Lower leg skin (tissue), 3 donors: Measurements from ENCODE around the gene ZFAND6.

Experiments used
- CTCF ChIP-seq, 3 donors: fragments of 450-650 bp; IDR thresholded peaks; one replicate each; pipeline ENCODE4 v1.5.1; 2016; ENCODE audit warnings: antibody characterized with exemption in 3 of 3, mild to moderate bottlenecking in 3 of 3, moderate library complexity in 2 of 3
- POLR2A ChIP-seq, 2 donors: fragments of 450-650 bp; IDR thresholded peaks; one replicate each; pipeline ENCODE4 v1.6.1; 2016 to 2017; ENCODE audit warnings: antibody characterized with exemption in 2 of 2, mild to moderate bottlenecking in 1 of 2, moderate library complexity in 1 of 2

- TF ChIP-seq POLR2A (IDR thresholded peaks at IDR 0.05) (no peak), CTCF (IDR thresholded peaks at IDR 0.05) (no peak)
These were observed 92.9 kb downstream of the ZFAND6 start for GRCh38 chr15:80152180-80152895.
